HL-60/S4 (cell line): ENCODE data around the gene AGMAT.
"Not testable (repeated sequence)": the region's sequence is repeated elsewhere in the genome, so short reads cannot be mapped to it uniquely, and the experiment has no call there.

Source experiments
- in situ Hi-C: fragments of 300-500 bp; cut with MboI; formaldehyde crosslinking; loops from 2 replicates; pipeline ENCODE4 v1.14.3; 2022; ENCODE audit warnings: low sequenced_read_pairs

The AGMAT gene

GRCh38 chr1:15616373-15617172 is 31.7 kb upstream of the AGMAT start:
- in situ Hi-C loops, result no loop called here

GRCh38 chr1:15610167-15610566 is 25.3 kb upstream of the AGMAT start:
- in situ Hi-C loops, result no loop called here

- in situ Hi-C loops, result no loop called here
Measured at GRCh38 chr1:15609631-15610030, 24.8 kb upstream of the AGMAT start.

- in situ Hi-C loops, result no loop called here
Measured at GRCh38 chr1:15605398-15606383, 20.8 kb upstream of the AGMAT start.

GRCh38 chr1:15604400-15604799 is 19.5 kb upstream of the AGMAT start:
- in situ Hi-C loops, result not testable (repeated sequence)

- in situ Hi-C loops, result not testable (repeated sequence)
Measured at GRCh38 chr1:15603966-15604282, 19.1 kb upstream of the AGMAT start.

GRCh38 chr1:15603050-15603965 is 18.5 kb upstream of the AGMAT start:
- in situ Hi-C loops, result no loop called here

GRCh38 chr1:15598436-15598835 is 13.6 kb upstream of the AGMAT start:
- in situ Hi-C loops, result loop anchor here (10.0 kb wide), 1 partner anchor 136 kb away; the partner anchor contains the start of gene SLC25A34

GRCh38 chr1:15595809-15596617 is 11.2 kb upstream of the AGMAT start:
- in situ Hi-C loops, result loop anchor here (10.0 kb wide), 1 partner anchor 139 kb away; the partner anchor contains the start of gene SLC25A34

- in situ Hi-C loops, result loop anchor here (10.0 kb wide), 1 partner anchor 143 kb away; the partner anchor contains the start of gene SLC25A34
Measured at GRCh38 chr1:15592285-15592684, 7.4 kb upstream of the AGMAT start.

- in situ Hi-C loops, result no loop called here
Measured at GRCh38 chr1:15583016-15583706, 1.7 kb downstream of the AGMAT start.

GRCh38 chr1:15579683-15580047 is 5.2 kb downstream of the AGMAT start:
- in situ Hi-C loops, result no loop called here

- in situ Hi-C loops, result no loop called here
Measured at GRCh38 chr1:15578921-15579682, 5.7 kb downstream of the AGMAT start.

- in situ Hi-C loops, result no loop called here
Measured at GRCh38 chr1:15577691-15578090, 7.2 kb downstream of the AGMAT start.

- in situ Hi-C loops, result no loop called here
Measured at GRCh38 chr1:15575549-15576150, 9.2 kb downstream of the AGMAT start.

- in situ Hi-C loops, result no loop called here
Measured at GRCh38 chr1:15574741-15575140, 10.1 kb downstream of the AGMAT start.

GRCh38 chr1:15573477-15573876 is 11.4 kb downstream of the AGMAT start:
- in situ Hi-C loops, result no loop called here

GRCh38 chr1:15571266-15571665 is 13.6 kb downstream of the AGMAT start:
- in situ Hi-C loops, result no loop called here
